K562 (cell line): ENCODE results near the gene KRTAP9-2. TPM values are rescaled to one million over a fixed set of nuclear protein-coding genes. Genes with fewer than 3 reads are reported as not detected.

Experiments
- ATAC-seq: fragments of 200-7000 bp; cut with Tn5 transposase; 3 replicates; pipeline ENCODE4 v1.9.1; 2020; ENCODE audit warnings: moderate library complexity
- BruUV-seq: library from RNA; stranded (reverse); fragments of 400-500 nt; replicated peaks from 2 replicates; lab custom pipeline; 2021; lab: Mats Ljungman, UMichigan
- CTCF ChIA-PET: fragments of 300-600 bp; formaldehyde crosslinking; extraction: SDS; loops from one replicate; lab custom pipeline; 2021; ENCODE audit warnings: low intra/inter-chr PET ratio; lab: Yijun Ruan, JAX
- POLR2A ChIA-PET: fragments of 300-600, 350-650 bp; sonication (Branson Sonifier 250); formaldehyde crosslinking; extraction: SDS; loops from one replicate; lab custom pipeline; 2021; ENCODE audit warnings: antibody characterized with exemption, inconsistent platforms; lab: Yijun Ruan, JAX
- DNase-seq, 4 experiments: peaks; one replicate each; pipeline versions ENCODE4 v3.0.0 to v3.0.0-alpha.2; 2011 to 2018; ENCODE audit warnings: low spot score in 3 of 4, mixed read lengths in 3 of 4; ENCODE audit errors: extremely low read depth in 1 of 4
- FAIRE-seq: peaks from 2 replicates; lab custom pipeline; 2011; peaks lifted over from hg19 to GRCh38; lab: Jason Lieb, UNC
- H2AFZ ChIP-seq: 2 replicates; pipeline ENCODE4 v1.6.0; 2011; ENCODE audit warnings: low read depth, low read length, control low read depth, inconsistent platforms
- H3K27ac ChIP-seq: fragments of 200-600 bp; 3 replicates; pipeline ENCODE4 v1.8.0; 2011; ENCODE audit warnings: low read depth, mild to moderate bottlenecking, control low read depth, inconsistent platforms, low read length, moderate library complexity, mixed read lengths; ENCODE audit errors: extremely low read depth
- H3K27me3 ChIP-seq, 2 experiments: fragments of 300-600 bp in 1 of 2; 2 replicates in 1 of 2; 3 replicates in 1 of 2; pipeline versions ENCODE4 v1.6.0 to v1.8.0; 2011; ENCODE audit warnings: inconsistent platforms in 2 of 2, low read length in 2 of 2, mild to moderate bottlenecking in 1 of 2, mixed read lengths in 1 of 2, moderate library complexity in 1 of 2; ENCODE audit not compliant: control insufficient read depth in 2 of 2, insufficient read depth in 2 of 2
- H3K36me3 ChIP-seq: fragments of 300-600 bp; 3 replicates; pipeline ENCODE4 v1.8.0; 2011; ENCODE audit warnings: mild to moderate bottlenecking, low read length, inconsistent platforms; ENCODE audit not compliant: control insufficient read depth, insufficient read depth
- H3K4me1 ChIP-seq, 2 experiments: fragments of 200-600 bp in 1 of 2; replicated peaks in 1 of 2; 2 replicates in 1 of 2; 3 replicates in 1 of 2; pipeline versions ENCODE4 v1.5.1 to v1.8.0; 2011; ENCODE audit warnings: inconsistent platforms in 2 of 2, low read length in 2 of 2, mild to moderate bottlenecking in 1 of 2, mixed read lengths in 1 of 2, moderate library complexity in 1 of 2; ENCODE audit not compliant: control insufficient read depth in 2 of 2, insufficient read depth in 2 of 2
- H3K4me2 ChIP-seq: 2 replicates; pipeline ENCODE4 v1.6.1; 2011; ENCODE audit warnings: low read length, control low read depth, inconsistent platforms, mixed read lengths; ENCODE audit not compliant: insufficient read depth
- H3K4me3 ChIP-seq: fragments of 200-600 bp; sonication (generic), shearing (Covaris generic); 2 replicates; pipeline ENCODE4 v1.5.1; 2016; ENCODE audit warnings: control low read depth, inconsistent platforms
- H3K79me2 ChIP-seq: fragments of 200-600 bp; 3 replicates; pipeline ENCODE4 v1.8.0; 2011; ENCODE audit warnings: low read length, inconsistent platforms; ENCODE audit not compliant: control insufficient read depth, insufficient read depth
- H3K9ac ChIP-seq, 2 experiments: 2 replicates each; pipeline versions ENCODE4 v1.6.0 to v1.6.1; 2011; ENCODE audit warnings: low read depth in 2 of 2, low read length in 2 of 2, control low read depth in 1 of 2, inconsistent platforms in 1 of 2, mild to moderate bottlenecking in 1 of 2, mixed read lengths in 1 of 2; ENCODE audit not compliant: insufficient read depth in 1 of 2
- H3K9me1 ChIP-seq: one replicate; pipeline ENCODE4 v1.6.0; 2011; ENCODE audit warnings: inconsistent platforms, mild to moderate bottlenecking, low read length, moderate library complexity; ENCODE audit not compliant: control insufficient read depth, insufficient read depth
- H3K9me3 ChIP-seq: replicated peaks from 2 replicates; pipeline ENCODE4 v1.5.1; 2011; ENCODE audit warnings: low read depth, low read length, inconsistent platforms; ENCODE audit not compliant: control insufficient read depth, insufficient read depth
- H4K20me1 ChIP-seq: replicated peaks from 2 replicates; pipeline ENCODE4 v1.6.1; 2011; ENCODE audit warnings: low read length, inconsistent platforms, mixed read lengths; ENCODE audit not compliant: control insufficient read depth, insufficient read depth
- BHLHE40 ChIP-seq: IDR thresholded peaks from 2 replicates; pipeline ENCODE4 v1.6.1; 2011; ENCODE audit warnings: low read length, improper control_type of control experiment
- CREB3 ChIP-seq: fragments of 450-650 bp; conservative IDR thresholded peaks from 2 replicates; pipeline ENCODE4 v1.6.1; 2016; ENCODE audit warnings: missing genetic modification characterization, low read depth, mild to moderate bottlenecking, missing compliant biosample characterization, moderate library complexity
- CTCFL ChIP-seq: IDR thresholded peaks from 2 replicates; pipeline ENCODE4 v1.6.1; 2011; ENCODE audit warnings: borderline replicate concordance, low read depth, mild to moderate bottlenecking, moderate library complexity, low read length; ENCODE audit not compliant: insufficient read depth, poor library complexity, severe bottlenecking
- GTF3C2 ChIP-seq: IDR thresholded peaks from 3 replicates; pipeline ENCODE4 v1.6.1; 2011; ENCODE audit warnings: borderline replicate concordance, mild to moderate bottlenecking, moderate library complexity; ENCODE audit not compliant: insufficient read length; ENCODE audit errors: extremely low read depth
- KDM2B ChIP-seq: fragments of 250-450 bp; sonication (Bioruptor Pico); IDR thresholded peaks from 2 replicates; pipeline ENCODE4 v1.8.0; 2021; ENCODE audit warnings: mild to moderate bottlenecking, moderate library complexity
- MTA3 ChIP-seq: fragments of 450-650 bp; formaldehyde crosslinking; IDR thresholded peaks from 2 replicates; pipeline ENCODE4 v1.6.1; 2017; ENCODE audit warnings: mild to moderate bottlenecking, borderline replicate concordance
- POU5F1 ChIP-seq: fragments of 150-350 bp; IDR thresholded peaks from 2 replicates; pipeline ENCODE4 v1.6.1; 2014; ENCODE audit warnings: borderline replicate concordance, low read length, low read depth, mild to moderate bottlenecking; ENCODE audit not compliant: partially characterized antibody
- SIRT6 ChIP-seq: IDR thresholded peaks from one replicate; pipeline ENCODE4 v1.6.1; 2012; ENCODE audit warnings: low read depth, mild to moderate bottlenecking, control low read depth, inconsistent platforms, low read length, moderate library complexity
- STAT5A ChIP-seq: IDR thresholded peaks from 2 replicates; pipeline ENCODE4 v1.6.1; 2012; ENCODE audit warnings: low read length, inconsistent platforms, borderline replicate concordance
- ZNF507 ChIP-seq: conservative IDR thresholded peaks from 2 replicates; pipeline ENCODE4 v1.6.1; 2017; ENCODE audit warnings: missing genetic modification characterization, missing compliant biosample characterization
- ZNF644 ChIP-seq: fragments of 200-800 bp; sonication (Bioruptor generic); IDR thresholded peaks from 2 replicates; pipeline ENCODE4 v1.6.1; 2016; ENCODE audit warnings: low read depth, missing genetic modification characterization, missing compliant biosample characterization
- ZNF778 ChIP-seq: fragments of 450-650 bp; formaldehyde crosslinking; IDR thresholded peaks from 2 replicates; pipeline ENCODE4 v1.4.0; 2020; ENCODE audit warnings: mild to moderate bottlenecking, moderate library complexity
- WGBS: fragments of 100-300 bp; shearing (Covaris generic); methylation state at CpG from one replicate; pipeline ENCODE4 v1.1.6; 2016; ENCODE audit warnings: low coverage, mixed read lengths; ENCODE audit not compliant: insufficient coverage; ENCODE audit errors: missing lambda C conversion rate; 5-methylcytosine and 5-hydroxymethylcytosine counted together
- in situ Hi-C: fragments of 300-500 bp; cut with MboI; formaldehyde crosslinking; loops from 4 replicates; pipeline ENCODE4 v1.15.0; 2018; ENCODE audit warnings: inconsistent platforms, mixed read lengths
- intact Hi-C: fragments of 100-400 bp; cut with micrococcal nuclease; formaldehyde crosslinking; loops from 2 replicates; pipeline ENCODE4 v1.14.2; 2022
- polyA plus RNA-seq, 8 experiments: library from polyadenylated mRNA; depleted of rRNA in 4 of 8; stranded (reverse) in 5 of 8; unstranded in 3 of 8; fragments of >200 nt; fragmentation: Nextera tagmentation in 2 of 8; fragmentation: Illumina TruSeq in 1 of 8; extraction: Ambion mirVana in 2 of 8; extraction: Trizol in 1 of 8; gene quantifications; 2 replicates each; pipeline versions ENCODE4 v1.2.1 to v1.2.3, GENCODE V29; 2011 to 2014; ENCODE audit warnings: inconsistent platforms in 1 of 8, missing spikeins in 1 of 8
- total RNA-seq, 7 experiments: library from RNA; depleted of rRNA in 6 of 7; stranded (reverse); fragments of >200 nt in 6 of 7; fragmentation: Illumina TruSeq in 2 of 7; extraction: Trizol in 2 of 7; gene quantifications; 2 replicates each; pipeline versions ENCODE4 v1.2.1 to v1.2.3, GENCODE V29; 2011 to 2021; ENCODE audit warnings: low replicate concordance in 1 of 7

The KRTAP9-2 gene
- total and polyA plus RNA-seq, 9 of the 15 experiments (the other 6 are each of a cell fraction or from before 2014, with no cell fraction given): not detected

GRCh38 chr17:41212524-41213169, 13.8 kb upstream of the KRTAP9-2 start:
- Histone ChIP-seq H3K9ac (no peak overlapping the region), H3K9me1 (no peaks in the 10 kb centered on the region), H3K4me1 (no peaks in the 10 kb centered on the region; a peak in 1 of 5 replicates), H3K27me3 (peaks cover 0 to 15% of the 10 kb centered on the region in 2 experiments; a peak in 2 of 5 replicates), H2AFZ (no peak overlapping the region), H3K4me2 (no peak overlapping the region), H3K4me3 (no peak overlapping the region), H3K36me3 (no peaks in the 10 kb centered on the region), H4K20me1 (no peaks in the 10 kb centered on the region), H3K27ac (no peak overlapping the region), H3K79me2 (no peaks in the 10 kb centered on the region), H3K9me3 (no peaks in the 10 kb centered on the region)
- FAIRE-seq (no peak), ATAC-seq (no peak), DNase-seq (no peak)
- CTCF ChIA-PET: no interaction called here
- POLR2A ChIA-PET: no interaction called here
- WGBS: 1% methylated on average over 7 of the region's 7 CpGs
- in situ Hi-C loops (no loop called here), intact Hi-C loops (no loop called here)
- no TSS peak for BruUV-seq
- TF ChIP-seq MTA3 (no peak), CTCFL (no peak), SIRT6 (no peak), GTF3C2 (no peak), ZNF644 (tag) (no peak), ZNF507 (no peak), CREB3 (tag) (no peak), ZNF778 (CRISPR knock-in tag) (no peak), BHLHE40 (no peak), POU5F1 (no peak), STAT5A (no peak), KDM2B (no peak)
